ENCODE results near the gene PDK4. TPM values are rescaled to one million over a fixed set of nuclear protein-coding genes. Genes with fewer than 3 reads are reported as not detected.
"Not testable (repeated sequence)": the region's sequence is repeated elsewhere in the genome, so short reads cannot be mapped to it uniquely, and the experiment has no call there.

The PDK4 gene
- total and polyA plus RNA-seq, 5 experiments from 2014 or later = 1.7 to 2.2 TPM; not detected in 3

- peaks cover 0 to 4% (median 0%) of the 10 kb centered on the region in 5 donors for H3K27me3 Mint-ChIP-seq
These were observed 12.3 kb downstream of the PDK4 start for GRCh38 chr7:95583834-95584621.

GRCh38 chr7:95582578-95583293 is 13.6 kb downstream of the PDK4 start:
- no peak for ATAC-seq
- POLR2A ChIA-PET = no interaction called here
- Mint-ChIP-seq H3K9me3 (no peaks in the 10 kb centered on the region), H3K27me3 (peaks cover 0 to 4% (median 0%) of the 10 kb centered on the region in 5 donors), H3K27ac (no peak overlapping the region), H3K4me3 (no peak overlapping the region), H3K36me3 (no peaks in the 10 kb centered on the region), H3K4me1 (no peaks in the 10 kb centered on the region)
- no peak for DNase-seq

More at GRCh38 chr7:95583834-95584621, 12.3 kb downstream of the PDK4 start:
- no peak for ATAC-seq
- POLR2A ChIA-PET = no interaction called here
- no peaks in the 10 kb centered on the region for H3K9me3 Mint-ChIP-seq
- no peak overlapping the region for H3K4me3 Mint-ChIP-seq
- no peaks in the 10 kb centered on the region for H3K4me1 Mint-ChIP-seq
- DNase-seq = no peak
- no peaks in the 10 kb centered on the region for H3K36me3 Mint-ChIP-seq
- H3K27ac Mint-ChIP-seq = no peak overlapping the region

- Mint-ChIP-seq H3K9me3 (no peaks in the 10 kb centered on the region), H3K27me3 (peaks cover 0 to 4% (median 0%) of the 10 kb centered on the region in 5 donors), H3K36me3 (no peaks in the 10 kb centered on the region), H3K27ac (no peak overlapping the region), H3K4me3 (no peak overlapping the region), H3K4me1 (no peaks in the 10 kb centered on the region)
- POLR2A ChIA-PET = no interaction called here
- DNase-seq (no peak), ATAC-seq (no peak)
These were observed 14.8 kb downstream of the PDK4 start for GRCh38 chr7:95581467-95581866.

DNA sequence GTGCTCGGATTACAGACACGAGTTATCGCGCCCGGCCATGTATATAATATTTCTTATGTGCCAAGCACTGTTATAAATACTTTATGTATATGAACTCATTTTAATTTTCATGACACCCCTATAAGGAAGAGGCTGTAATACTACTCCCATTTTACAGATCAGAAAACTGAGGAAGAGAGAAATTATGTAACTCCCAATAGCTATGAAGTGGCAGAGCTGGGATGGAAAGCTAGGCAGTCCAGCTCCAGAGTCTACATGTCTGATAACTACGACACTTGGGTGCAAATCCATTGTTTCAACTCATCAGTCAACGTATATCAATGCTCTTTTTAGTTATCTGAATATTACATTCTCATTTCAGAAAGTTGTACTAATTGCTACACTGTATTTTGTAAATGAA is 17.0 kb downstream of the PDK4 start:
- no peaks in the 10 kb centered on the region for H3K36me3 Mint-ChIP-seq
- no peak overlapping the region for H3K4me3 Mint-ChIP-seq
- POLR2A ChIA-PET = no interaction called here
- peaks cover 0 to 7% (median 2%) of the 10 kb centered on the region in 5 donors for H3K27me3 Mint-ChIP-seq
- H3K9me3 Mint-ChIP-seq = peaks cover 0 to 9% (median 2%) of the 10 kb centered on the region in 9 donors
- H3K4me1 Mint-ChIP-seq = no peaks in the 10 kb centered on the region
- DNase-seq = no peak
- H3K27ac Mint-ChIP-seq = no peak overlapping the region
- ATAC-seq = no peak

GRCh38 chr7:95578299-95578855 is 17.9 kb downstream of the PDK4 start:
- no peak overlapping the region for H3K4me3 Mint-ChIP-seq
- peaks cover 0 to 9% (median 2%) of the 10 kb centered on the region in 9 donors for H3K9me3 Mint-ChIP-seq
- POLR2A ChIA-PET = no interaction called here
- no peaks in the 10 kb centered on the region for H3K36me3 Mint-ChIP-seq
- no peaks in the 10 kb centered on the region for H3K4me1 Mint-ChIP-seq
- no peak overlapping the region for H3K27ac Mint-ChIP-seq
- ATAC-seq (no peak), DNase-seq (no peak)
- H3K27me3 Mint-ChIP-seq = peaks cover 0 to 7% (median 2%) of the 10 kb centered on the region in 5 donors

GRCh38 chr7:95577137-95577536 is 19.2 kb downstream of the PDK4 start:
- no peak for DNase-seq
- peaks cover 0 to 19% (median 4%) of the 10 kb centered on the region in 9 donors for H3K9me3 Mint-ChIP-seq
- POLR2A ChIA-PET = no interaction called here
- H3K27me3 Mint-ChIP-seq = peaks cover 0 to 7% (median 2%) of the 10 kb centered on the region in 5 donors
- no peak overlapping the region for H3K4me3 Mint-ChIP-seq
- no peaks in the 10 kb centered on the region for H3K4me1 Mint-ChIP-seq
- ATAC-seq = no peak
- H3K36me3 Mint-ChIP-seq = no peaks in the 10 kb centered on the region
- no peak overlapping the region for H3K27ac Mint-ChIP-seq

- POLR2A ChIA-PET = no interaction called here
- ATAC-seq (no peak), DNase-seq (no peak)
- H3K36me3 Mint-ChIP-seq = no peaks in the 10 kb centered on the region
- peaks cover 0 to 3% (median 0%) of the 10 kb centered on the region in 5 donors for H3K27me3 Mint-ChIP-seq
- H3K4me1 Mint-ChIP-seq = no peaks in the 10 kb centered on the region
- no peak overlapping the region for H3K4me3 Mint-ChIP-seq
- H3K27ac Mint-ChIP-seq = no peak overlapping the region
- H3K9me3 Mint-ChIP-seq = peaks cover 0 to 9% (median 3%) of the 10 kb centered on the region in 9 donors
These were observed 26.6 kb downstream of the PDK4 start for GRCh38 chr7:95569720-95570119.

- DNase-seq = no peak
- ATAC-seq = no peak
- Mint-ChIP-seq H3K4me3 (no peak overlapping the region), H3K4me1 (no peaks in the 10 kb centered on the region), H3K27me3 (peaks cover 2 to 13% (median 7%) of the 10 kb centered on the region in 5 donors), H3K27ac (no peak overlapping the region), H3K36me3 (no peaks in the 10 kb centered on the region), H3K9me3 (peaks cover 0 to 10% (median 0%) of the 10 kb centered on the region in 9 donors)
- POLR2A ChIA-PET = no interaction called here
These were observed 35.6 kb downstream of the PDK4 start for GRCh38 chr7:95560674-95561073.

DNA sequence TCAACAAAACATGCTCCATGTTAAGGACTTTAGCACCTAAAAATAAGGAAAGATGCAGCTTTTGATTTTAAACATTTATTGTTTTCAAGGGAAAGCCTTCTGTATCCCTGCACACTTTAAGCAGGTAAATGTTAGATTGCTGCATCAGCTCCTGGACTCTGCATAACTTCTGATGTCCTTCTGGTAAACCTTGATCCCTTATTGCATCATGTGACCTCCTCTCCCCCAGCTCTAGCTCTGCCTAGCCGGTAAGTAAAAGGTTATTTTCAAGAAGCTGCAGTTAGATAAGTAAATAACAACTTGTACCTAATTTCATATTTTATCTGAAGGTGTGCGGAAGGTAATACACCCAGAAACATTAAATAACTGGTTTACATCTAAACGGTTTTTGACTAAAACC is 37.5 kb downstream of the PDK4 start:
- Mint-ChIP-seq H3K27me3 (peaks cover 2 to 16% (median 10%) of the 10 kb centered on the region in 5 donors), H3K36me3 (no peaks in the 10 kb centered on the region), H3K4me3 (no peak overlapping the region), H3K4me1 (no peaks in the 10 kb centered on the region), H3K9me3 (peaks cover 0 to 10% (median 0%) of the 10 kb centered on the region in 9 donors), H3K27ac (no peak overlapping the region)
- POLR2A ChIA-PET = no interaction called here
- DNase-seq = no peak
- no peak for ATAC-seq

GRCh38 chr7:95556777-95557176 is 39.5 kb downstream of the PDK4 start:
- no peak for ATAC-seq
- H3K27me3 Mint-ChIP-seq = peaks cover 2 to 22% (median 10%) of the 10 kb centered on the region in 5 donors
- no peak overlapping the region for H3K27ac Mint-ChIP-seq
- H3K36me3 Mint-ChIP-seq = no peaks in the 10 kb centered on the region
- H3K4me3 Mint-ChIP-seq = no peak overlapping the region
- no peak for DNase-seq
- H3K9me3 Mint-ChIP-seq = peaks cover 0 to 3% (median 0%) of the 10 kb centered on the region in 9 donors
- POLR2A ChIA-PET = no interaction called here
- no peaks in the 10 kb centered on the region for H3K4me1 Mint-ChIP-seq

DNA sequence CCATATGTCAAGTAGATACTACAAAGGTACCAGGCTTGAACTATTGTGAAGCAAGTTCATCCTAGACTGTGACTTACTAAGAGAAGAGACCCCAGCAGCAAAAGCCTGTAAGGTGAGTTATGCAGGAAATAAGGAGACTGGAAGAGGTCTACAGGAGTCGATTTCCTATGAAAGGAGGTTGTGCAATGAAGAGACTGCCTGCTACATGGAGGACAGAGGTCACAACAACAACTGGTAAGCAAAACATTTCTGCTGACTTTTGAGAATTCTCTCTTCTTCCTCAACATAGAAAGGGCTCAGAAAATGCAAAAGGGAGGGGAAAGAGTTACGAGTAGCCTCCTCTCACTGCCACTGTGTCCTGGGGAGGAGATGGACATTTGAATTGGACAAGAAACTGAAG is 42.4 kb downstream of the PDK4 start:
- no peaks in the 10 kb centered on the region for H3K4me1 Mint-ChIP-seq
- no peaks in the 10 kb centered on the region for H3K36me3 Mint-ChIP-seq
- no peaks in the 10 kb centered on the region for H3K9me3 Mint-ChIP-seq
- no peak for DNase-seq
- H3K27ac Mint-ChIP-seq = no peak overlapping the region
- no peak overlapping the region for H3K4me3 Mint-ChIP-seq
- H3K27me3 Mint-ChIP-seq = peaks cover 4 to 31% (median 7%) of the 10 kb centered on the region in 5 donors
- POLR2A ChIA-PET = no interaction called here
- ATAC-seq = no peak

GRCh38 chr7:95552010-95552926 is 44.0 kb downstream of the PDK4 start:
- H3K27me3 Mint-ChIP-seq = peaks cover 3 to 28% (median 7%) of the 10 kb centered on the region in 5 donors
- ATAC-seq, H3K9me3 Mint-ChIP-seq, H3K27ac Mint-ChIP-seq, H3K4me1 Mint-ChIP-seq, POLR2A ChIA-PET, DNase-seq, H3K4me3 Mint-ChIP-seq, H3K36me3 Mint-ChIP-seq: not testable (repeated sequence)

Data from naive thymus-derived CD8-positive, alpha-beta T cell (primary cell).